Measurements from ENCODE around the gene CNIH4.

The CNIH4 gene

DNA sequence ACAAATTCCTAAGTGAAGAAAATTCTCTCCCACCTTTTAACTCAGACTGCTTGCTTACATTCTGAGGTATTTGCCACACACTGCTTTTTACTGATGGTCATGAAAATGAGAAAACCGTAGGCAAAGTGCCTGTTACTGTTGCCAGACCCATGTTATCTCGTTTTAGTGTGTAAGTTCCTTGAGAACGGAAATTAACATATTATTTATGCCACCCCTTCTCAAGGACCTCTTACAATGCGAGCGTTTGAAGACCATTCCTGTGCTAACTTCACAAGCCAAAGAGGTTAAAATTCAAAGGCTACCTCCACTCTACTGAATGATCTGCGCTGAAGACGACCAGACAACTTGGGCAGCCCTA lies 27.2 kb upstream of the CNIH4 start:
- Histone ChIP-seq H3K9ac (ENCODE audit: insufficient read length) (peak overlapping the region; percentile 94), H3K36me3 (ENCODE audit: insufficient read depth, low read length) (peaks cover 8% of the 10 kb centered on the region; the same call in 1 of the 2 replicates), H3K27ac (peak overlapping the region; percentile 98), H3K9me3 (ENCODE audit: low read depth, low read length) (no peaks in the 10 kb centered on the region), H3K4me3 (peak overlapping the region; percentile 100)
- TF ChIP-seq POLR2AphosphoS5 (IDR thresholded peaks at IDR 0.05; ENCODE audit: borderline replicate concordance, low read depth, low read length) (no peak), EZH2 (IDR thresholded peaks at IDR 0.05) (no peak), FOXP2 (optimal IDR thresholded peaks at IDR 0.05; ENCODE audit: control extremely low read depth, extremely low read length, insufficient read depth) (no peak)
- DNase-seq (ENCODE audit: low read depth, low spot score): no peak

DNA sequence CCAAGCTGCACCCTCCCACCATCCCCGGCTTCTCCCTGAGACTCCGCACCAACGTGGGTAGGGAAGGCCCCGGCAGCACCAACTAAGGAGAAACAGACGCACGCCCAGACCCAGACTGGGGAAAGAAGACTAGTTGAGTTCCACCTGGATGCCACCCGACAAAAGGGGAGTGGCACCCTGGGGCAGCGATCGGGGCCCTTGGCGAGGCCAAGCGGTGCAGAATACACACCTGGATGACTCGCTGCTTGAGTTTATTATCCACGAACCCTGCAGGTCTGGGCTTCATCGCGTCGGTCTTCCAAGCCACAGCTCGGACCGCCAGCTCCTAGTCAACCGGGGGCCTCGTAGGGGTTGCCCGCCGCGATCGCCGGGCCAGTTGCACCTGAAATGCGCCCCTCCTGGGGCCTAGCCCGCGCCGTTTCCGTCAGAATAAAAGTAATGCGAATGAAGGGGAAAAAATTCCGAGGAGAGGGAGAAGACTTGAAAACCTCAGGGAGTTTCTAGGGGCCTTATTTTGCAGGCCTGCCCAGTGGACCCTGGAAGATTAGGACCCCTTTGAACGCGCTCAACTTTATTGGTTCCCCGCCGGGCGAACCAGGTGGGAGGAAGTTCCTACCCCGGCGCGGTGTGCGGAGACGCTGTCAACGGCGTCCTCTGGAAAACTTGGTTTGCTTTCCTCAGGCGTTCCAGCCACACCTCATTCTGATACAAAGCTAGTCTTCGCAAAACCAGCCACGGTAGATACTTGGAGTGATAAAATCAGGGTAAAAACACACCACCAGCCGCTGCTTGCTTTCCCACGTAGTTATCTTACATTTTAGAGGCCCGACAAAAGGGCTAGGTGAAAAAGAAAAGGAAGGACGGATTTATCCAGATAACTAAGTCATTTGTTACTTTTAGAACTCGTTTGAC lies 26.6 kb upstream of the CNIH4 start, which contains the start of gene NVL:
NVL (minus strand) TSS at position 331 of the 912 bp plus-strand sequence; CDS start at position 286, 45 bp downstream.
- peak within 1 kb of the TSS; percentile 98 for H3K27ac ChIP-seq

GRCh38 chr1:224331326-224331725 lies 25.4 kb upstream of the CNIH4 start:
- Histone ChIP-seq H3K27ac (no peak overlapping the region), H3K36me3 (ENCODE audit: insufficient read depth, low read length) (peaks cover 3% of the 10 kb centered on the region; the same call in 1 of the 2 replicates), H3K9me3 (ENCODE audit: low read depth, low read length) (no peaks in the 10 kb centered on the region), H3K9ac (ENCODE audit: insufficient read length) (no peak overlapping the region), H3K4me3 (no peak overlapping the region)
- TF ChIP-seq EZH2 (IDR thresholded peaks at IDR 0.05) (no peak), FOXP2 (optimal IDR thresholded peaks at IDR 0.05; ENCODE audit: control extremely low read depth, extremely low read length, insufficient read depth) (no peak), POLR2AphosphoS5 (IDR thresholded peaks at IDR 0.05; ENCODE audit: borderline replicate concordance, low read depth, low read length) (no peak)
- DNase-seq (ENCODE audit: low read depth, low spot score): no peak

More for the DNA sequence above, 26.6 kb upstream of the CNIH4 start, which contains the start of gene NVL:
- Histone ChIP-seq H3K36me3 (ENCODE audit: insufficient read depth, low read length) (peaks cover 8% of the 10 kb centered on the region; the same call in 1 of the 2 replicates), H3K4me3 (peak within 1 kb of the TSS; percentile 100), H3K9me3 (ENCODE audit: low read depth, low read length) (no peaks in the 10 kb centered on the region), H3K9ac (ENCODE audit: insufficient read length) (peak within 1 kb of the TSS; percentile 94)
- DNase-seq (ENCODE audit: low read depth, low spot score): peak; percentile 66
- peak; percentile 19 for TF ChIP-seq FOXP2 (optimal IDR thresholded peaks at IDR 0.05; ENCODE audit: control extremely low read depth, extremely low read length, insufficient read depth)
- TF ChIP-seq POLR2AphosphoS5 (IDR thresholded peaks at IDR 0.05; ENCODE audit: borderline replicate concordance, low read depth, low read length): peak; percentile 68
- TF ChIP-seq EZH2 (IDR thresholded peaks at IDR 0.05): no peak

DNA sequence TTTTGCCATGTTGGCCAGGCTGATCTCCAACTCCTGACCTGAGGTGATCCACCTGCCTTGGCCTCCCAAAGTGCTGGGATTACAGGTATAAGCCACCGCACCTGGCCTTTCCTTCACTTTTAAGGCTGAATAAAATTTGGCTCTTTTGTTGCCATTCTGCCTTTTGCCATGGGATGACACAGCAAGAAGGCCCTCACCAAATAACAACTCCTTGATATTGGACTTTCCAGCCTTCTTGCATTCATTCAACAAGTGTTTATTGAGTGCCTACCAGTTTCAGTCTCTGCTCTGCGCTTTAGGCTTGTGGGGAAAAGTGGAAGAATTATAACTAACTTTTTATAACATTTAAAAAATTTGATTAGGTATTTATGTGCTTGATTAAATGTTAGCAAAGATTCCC lies 24.9 kb upstream of the CNIH4 start:
- Histone ChIP-seq H3K27ac (no peak overlapping the region), H3K9me3 (ENCODE audit: low read depth, low read length) (no peaks in the 10 kb centered on the region), H3K9ac (ENCODE audit: insufficient read length) (no peak overlapping the region), H3K36me3 (ENCODE audit: insufficient read depth, low read length) (peaks cover 1% of the 10 kb centered on the region; the same call in 1 of the 2 replicates), H3K4me3 (no peak overlapping the region)
- no peak for DNase-seq (ENCODE audit: low read depth, low spot score)
- no peak for TF ChIP-seq FOXP2 (optimal IDR thresholded peaks at IDR 0.05; ENCODE audit: control extremely low read depth, extremely low read length, insufficient read depth)
- no peak for TF ChIP-seq POLR2AphosphoS5 (IDR thresholded peaks at IDR 0.05; ENCODE audit: borderline replicate concordance, low read depth, low read length)
- TF ChIP-seq EZH2 (IDR thresholded peaks at IDR 0.05): no peak

GRCh38 chr1:224333309-224333926 lies 23.3 kb upstream of the CNIH4 start:
- Histone ChIP-seq H3K36me3 (ENCODE audit: insufficient read depth, low read length) (no peaks in the 10 kb centered on the region), H3K27ac (no peak overlapping the region), H3K9me3 (ENCODE audit: low read depth, low read length) (no peaks in the 10 kb centered on the region), H3K4me3 (no peak overlapping the region), H3K9ac (ENCODE audit: insufficient read length) (no peak overlapping the region)
- no peak for DNase-seq (ENCODE audit: low read depth, low spot score)
- TF ChIP-seq EZH2 (IDR thresholded peaks at IDR 0.05) (no peak), POLR2AphosphoS5 (IDR thresholded peaks at IDR 0.05; ENCODE audit: borderline replicate concordance, low read depth, low read length) (no peak), FOXP2 (optimal IDR thresholded peaks at IDR 0.05; ENCODE audit: control extremely low read depth, extremely low read length, insufficient read depth) (no peak)

DNA sequence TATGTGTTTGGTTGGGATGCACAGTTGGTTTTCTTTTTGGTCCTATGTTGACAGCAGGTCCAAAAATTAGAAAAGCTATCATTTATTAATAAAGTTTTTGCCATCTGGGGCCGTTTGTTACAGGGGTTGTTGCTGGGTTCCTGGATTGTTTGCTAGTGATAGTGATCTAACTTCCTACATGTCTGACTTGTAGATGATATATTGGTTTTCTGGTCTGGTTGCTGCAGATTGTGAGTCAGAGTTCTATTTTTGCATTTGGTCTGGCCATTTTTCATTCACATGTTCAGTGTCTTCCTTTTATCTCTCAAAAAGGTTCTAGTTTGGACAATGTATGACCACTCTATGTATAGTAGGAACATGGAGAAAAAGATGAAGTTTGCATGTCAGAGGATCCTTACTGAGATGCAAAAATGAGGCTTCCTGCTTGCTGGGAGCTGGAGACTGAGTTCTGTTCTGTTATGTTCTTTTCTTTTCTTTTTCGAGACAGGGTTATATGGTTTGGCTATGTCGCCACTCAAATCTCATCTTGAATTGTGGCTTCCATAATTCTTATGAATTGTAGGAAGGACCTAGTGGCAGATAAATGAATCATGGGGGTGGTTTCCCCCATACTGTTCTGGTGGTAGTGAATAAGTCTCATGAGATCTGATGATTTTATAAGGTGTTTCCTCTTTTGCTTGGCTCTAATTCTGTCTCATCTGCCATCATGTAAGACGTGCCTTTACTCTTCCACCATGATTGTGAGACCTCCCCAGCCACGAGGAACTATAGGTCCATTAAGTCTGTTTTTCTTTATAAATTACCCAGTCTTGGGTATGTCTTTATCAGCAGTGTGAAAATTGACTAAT lies 22.5 kb upstream of the CNIH4 start:
- no peak overlapping the region for H3K4me3 ChIP-seq
- no peaks in the 10 kb centered on the region for H3K9me3 ChIP-seq (ENCODE audit: low read depth, low read length)
- H3K9ac ChIP-seq (ENCODE audit: insufficient read length): no peak overlapping the region
- H3K27ac ChIP-seq: no peak overlapping the region
- no peaks in the 10 kb centered on the region for H3K36me3 ChIP-seq (ENCODE audit: insufficient read depth, low read length)
- no peak for TF ChIP-seq POLR2AphosphoS5 (IDR thresholded peaks at IDR 0.05; ENCODE audit: borderline replicate concordance, low read depth, low read length)
- no peak for DNase-seq (ENCODE audit: low read depth, low spot score)

DNA sequence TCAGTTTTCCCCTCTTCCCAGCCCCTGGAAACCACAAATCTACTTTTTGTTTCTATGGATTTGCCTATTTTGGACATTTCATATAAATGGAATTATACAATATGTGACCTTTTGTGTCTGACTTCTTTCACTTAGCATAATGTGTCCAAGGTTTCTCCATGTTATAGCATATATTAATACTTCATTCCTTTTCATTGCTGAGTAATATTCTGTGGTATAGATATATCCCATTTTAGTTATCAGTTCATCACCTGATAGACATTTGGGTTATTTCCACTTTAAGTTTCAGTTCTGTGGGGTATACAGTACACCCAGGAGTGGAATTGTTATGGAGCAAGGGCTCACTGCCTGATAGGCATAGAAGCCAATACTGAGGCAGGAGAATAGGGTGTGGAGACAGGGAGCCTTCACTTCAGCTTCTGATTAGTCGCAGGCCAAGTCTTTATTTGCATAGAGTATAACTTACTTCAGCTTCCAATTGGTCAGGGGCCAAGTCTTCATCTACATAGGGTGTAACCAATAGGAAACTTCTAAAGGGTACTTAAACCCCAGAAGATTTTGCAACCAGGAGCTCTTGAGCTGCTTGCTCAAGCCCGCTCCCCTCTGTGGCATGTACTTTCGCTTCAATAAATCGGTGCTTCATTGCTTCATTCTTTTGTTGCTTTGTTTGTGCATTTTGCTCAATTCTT lies 18.4 kb upstream of the CNIH4 start:
- Histone ChIP-seq H3K9ac (ENCODE audit: insufficient read length) (no peak overlapping the region), H3K4me3 (no peak overlapping the region), H3K9me3 (ENCODE audit: low read depth, low read length) (peaks cover 4% of the 10 kb centered on the region; the same call in 1 of the 2 replicates), H3K36me3 (ENCODE audit: insufficient read depth, low read length) (no peaks in the 10 kb centered on the region), H3K27ac (no peak overlapping the region)
- TF ChIP-seq EZH2 (IDR thresholded peaks at IDR 0.05) (no peak), FOXP2 (optimal IDR thresholded peaks at IDR 0.05; ENCODE audit: control extremely low read depth, extremely low read length, insufficient read depth) (no peak), POLR2AphosphoS5 (IDR thresholded peaks at IDR 0.05; ENCODE audit: borderline replicate concordance, low read depth, low read length) (no peak)
- no peak for DNase-seq (ENCODE audit: low read depth, low spot score)
